ENCODE measurements around the gene TTLL10. TPM values are rescaled to one million over a fixed set of nuclear protein-coding genes. Genes with fewer than 3 reads are reported as not detected.
"Not testable (repeated sequence)": the region's sequence is repeated elsewhere in the genome, so short reads cannot be mapped to it uniquely, and the experiment has no call there.

The TTLL10 gene
- polyA plus RNA-seq, 1 of the 3 experiments (the other 2 are of a cell fraction) = not detected

- H3K4me3 ChIP-seq (ENCODE audit: low read depth in 2 of 2, low read length in 1 of 2) = no peak overlapping the region
- no peaks in the 10 kb centered on the region for H3F3A ChIP-seq (replicated peaks; ENCODE audit: insufficient read depth)
- WGBS (ENCODE audit: low lambda C conversion rate) = 59% methylated on average over 27 of the region's 29 CpGs
- H3K9ac ChIP-seq = no peak overlapping the region
- H3K36me3 ChIP-seq (replicated peaks in 1 of 2; ENCODE audit: control insufficient read depth in 1 of 2, insufficient read depth in 2 of 2, low read length in 1 of 2) = no peaks in the 10 kb centered on the region
- no peaks in the 10 kb centered on the region for H4K20me1 ChIP-seq (ENCODE audit: insufficient read depth)
- no peaks in the 10 kb centered on the region for H3K4me1 ChIP-seq (ENCODE audit: control insufficient read depth in 1 of 2, insufficient read depth in 2 of 2, low read depth in 1 of 2, low read length in 1 of 2)
- CTCF ChIA-PET = interaction anchor here (1.7 kb wide), 1 partner anchor 21 kb away, joined by 3 read pairs; no protein-coding TSS in a partner anchor
- no peak overlapping the region for H3K4me2 ChIP-seq
- H2AFZ ChIP-seq (ENCODE audit: low read depth) = no peak overlapping the region
- TF ChIP-seq MEF2A (IDR thresholded peaks at IDR 0.05; ENCODE audit: borderline replicate concordance, low read depth) = no peak
- no peak for TF ChIP-seq RFX5 (IDR thresholded peaks at IDR 0.05; ENCODE audit: low read length)
- no peak for TF ChIP-seq TCF12 (IDR thresholded peaks at IDR 0.05)
- no peak for TF ChIP-seq YY1 (IDR thresholded peaks at IDR 0.05; ENCODE audit: low read depth)
- no peak overlapping the region for H3K27ac ChIP-seq (ENCODE audit: low read depth in 2 of 2, low read length in 1 of 2)
- H3K9me3 ChIP-seq = no peaks in the 10 kb centered on the region
- no peaks in the 10 kb centered on the region for H3K79me2 ChIP-seq (ENCODE audit: insufficient read depth)
- peak; percentile 28 for DNase-seq
- POLR2A ChIA-PET = interaction anchor here (0.5 kb wide), 1 partner anchor 171 kb away, joined by 3 read pairs; no protein-coding TSS in a partner anchor
- H3K27me3 ChIP-seq (ENCODE audit: insufficient read depth) = no peaks in the 10 kb centered on the region
- no peaks in the 10 kb centered on the region for H3K9me2 ChIP-seq
These were observed 1.8 kb downstream of the TTLL10 start for GRCh38 chr1:1175221-1176062.

- peak; percentile 40 for DNase-seq
- CTCF ChIA-PET; H2AFZ ChIP-seq (ENCODE audit: low read depth): not testable (repeated sequence)
These were observed 2.5 kb downstream of the TTLL10 start for GRCh38 chr1:1176063-1176761.

GRCh38 chr1:1176931-1177330, 3.3 kb downstream of the TTLL10 start:
- H3K9ac ChIP-seq = no peak overlapping the region
- no peaks in the 10 kb centered on the region for H3K27me3 ChIP-seq (ENCODE audit: insufficient read depth)
- no peak overlapping the region for H2AFZ ChIP-seq (ENCODE audit: low read depth)
- H3F3A ChIP-seq (replicated peaks; ENCODE audit: insufficient read depth) = no peaks in the 10 kb centered on the region
- ChIA-PET POLR2A (no interaction called here), CTCF (no interaction called here)
- H3K36me3 ChIP-seq (replicated peaks in 1 of 2; ENCODE audit: control insufficient read depth in 1 of 2, insufficient read depth in 2 of 2, low read length in 1 of 2) = no peaks in the 10 kb centered on the region
- 40% methylated on average over 7 of the region's 7 CpGs for WGBS (ENCODE audit: low lambda C conversion rate)
- H3K4me3 ChIP-seq (ENCODE audit: low read depth in 2 of 2, low read length in 1 of 2) = no peak overlapping the region
- no peak overlapping the region for H3K27ac ChIP-seq (ENCODE audit: low read depth in 2 of 2, low read length in 1 of 2)
- H3K9me3 ChIP-seq = no peaks in the 10 kb centered on the region
- no peak for DNase-seq
- no peak overlapping the region for H3K4me2 ChIP-seq
- no peaks in the 10 kb centered on the region for H3K79me2 ChIP-seq (ENCODE audit: insufficient read depth)
- H3K9me2 ChIP-seq = no peaks in the 10 kb centered on the region
- no peaks in the 10 kb centered on the region for H4K20me1 ChIP-seq (ENCODE audit: insufficient read depth)
- no peaks in the 10 kb centered on the region for H3K4me1 ChIP-seq (ENCODE audit: control insufficient read depth in 1 of 2, insufficient read depth in 2 of 2, low read depth in 1 of 2, low read length in 1 of 2)
- TF ChIP-seq TEAD4 (IDR thresholded peaks at IDR 0.05; ENCODE audit: borderline replicate concordance, insufficient read depth) = no peak
- no peak for TF ChIP-seq IRF3 (IDR thresholded peaks at IDR 0.05; ENCODE audit: low read depth, low read length)
- TF ChIP-seq RCOR1 (IDR thresholded peaks at IDR 0.05; ENCODE audit: low read length) = no peak
- no peak for TF ChIP-seq MXI1 (IDR thresholded peaks at IDR 0.05; ENCODE audit: low read depth, low read length)
- no peak for TF ChIP-seq SMC3 (IDR thresholded peaks at IDR 0.05; ENCODE audit: low read depth, low read length)
- no peak for TF ChIP-seq EZH2phosphoT487 (IDR thresholded peaks at IDR 0.05; ENCODE audit: borderline replicate concordance, low read depth)
- TF ChIP-seq ZBTB33 (IDR thresholded peaks at IDR 0.05; ENCODE audit: borderline replicate concordance, low read depth) = no peak
- TF ChIP-seq REST (IDR thresholded peaks at IDR 0.05; ENCODE audit: low read depth, low read length) = no peak
- no peak for TF ChIP-seq YY1 (IDR thresholded peaks at IDR 0.05; ENCODE audit: low read depth)
- TF ChIP-seq RXRA (IDR thresholded peaks at IDR 0.05; ENCODE audit: borderline replicate concordance, low read depth) = no peak

More at GRCh38 chr1:1176063-1176761, 2.5 kb downstream of the TTLL10 start:
- POLR2A ChIA-PET; H3K9ac ChIP-seq; H3K9me2 ChIP-seq; H3K36me3 ChIP-seq (replicated peaks in 1 of 2; ENCODE audit: control insufficient read depth in 1 of 2, insufficient read depth in 2 of 2, low read length in 1 of 2); H3K4me3 ChIP-seq (ENCODE audit: low read depth in 2 of 2, low read length in 1 of 2); H3K9me3 ChIP-seq; H4K20me1 ChIP-seq (ENCODE audit: insufficient read depth); H3K27me3 ChIP-seq (ENCODE audit: insufficient read depth); H3K4me1 ChIP-seq (ENCODE audit: control insufficient read depth in 1 of 2, insufficient read depth in 2 of 2, low read depth in 1 of 2, low read length in 1 of 2); H3K27ac ChIP-seq (ENCODE audit: low read depth in 2 of 2, low read length in 1 of 2); H3K79me2 ChIP-seq (ENCODE audit: insufficient read depth); H3K4me2 ChIP-seq; H3F3A ChIP-seq (replicated peaks; ENCODE audit: insufficient read depth): not testable (repeated sequence)
- 6% methylated on average over 11 of the region's 22 CpGs for WGBS (ENCODE audit: low lambda C conversion rate)

Measured in SK-N-SH (cell line).